Ramos (cell line): Measurements from ENCODE around the gene CCDC74B.
"Not testable (repeated sequence)": the region's sequence is repeated elsewhere in the genome, so short reads cannot be mapped to it uniquely, and the experiment has no call there.

Experiments
- in situ Hi-C: fragments of 300-500 bp; cut with MboI; formaldehyde crosslinking; loops from one replicate; pipeline ENCODE4 v1.14.3; 2022; ENCODE audit warnings: low sequenced_read_pairs; ENCODE audit not compliant: unreplicated experiment

The CCDC74B gene

GRCh38 chr2:130145006-130145414 lies at the start of gene CCDC74B:
Gene CCDC74B, minus strand, starts transcription at chr2:130145112. Its CDS starts 116 bp downstream, at chr2:130144996.
- in situ Hi-C loops = not testable (repeated sequence)

GRCh38 chr2:130193824-130194223 lies 48.9 kb upstream of the CCDC74B start:
- in situ Hi-C loops = not testable (repeated sequence)

- in situ Hi-C loops = not testable (repeated sequence)
These were observed 47.5 kb upstream of the CCDC74B start for GRCh38 chr2:130192451-130192850.

GRCh38 chr2:130191319-130191718 lies 46.4 kb upstream of the CCDC74B start:
- in situ Hi-C loops = not testable (repeated sequence)

GRCh38 chr2:130190237-130190636 lies 45.3 kb upstream of the CCDC74B start:
- in situ Hi-C loops = no loop called here

- in situ Hi-C loops = loop anchor here (5.0 kb wide), 1 partner anchor 1298 kb away; no protein-coding TSS in a partner anchor
These were observed 44.0 kb upstream of the CCDC74B start for GRCh38 chr2:130188958-130189357.

- in situ Hi-C loops = loop anchor here (5.0 kb wide), 1 partner anchor 1299 kb away; no protein-coding TSS in a partner anchor
These were observed 43.2 kb upstream of the CCDC74B start for GRCh38 chr2:130187859-130188792.

- in situ Hi-C loops = loop anchor here (5.0 kb wide), 1 partner anchor 1300 kb away; no protein-coding TSS in a partner anchor
These were observed 42.4 kb upstream of the CCDC74B start for GRCh38 chr2:130187268-130187667.

GRCh38 chr2:130186391-130186790 lies 41.5 kb upstream of the CCDC74B start:
- in situ Hi-C loops = loop anchor here (5.0 kb wide), 1 partner anchor 1301 kb away; no protein-coding TSS in a partner anchor

GRCh38 chr2:130185896-130186295 lies 41.0 kb upstream of the CCDC74B start:
- in situ Hi-C loops = loop anchor here (5.0 kb wide), 1 partner anchor 1301 kb away; no protein-coding TSS in a partner anchor

GRCh38 chr2:130185436-130185835 lies 40.5 kb upstream of the CCDC74B start:
- in situ Hi-C loops = loop anchor here (5.0 kb wide), 1 partner anchor 1302 kb away; no protein-coding TSS in a partner anchor

GRCh38 chr2:130183512-130184373 lies 38.8 kb upstream of the CCDC74B start:
- in situ Hi-C loops = loop anchor here (5.0 kb wide), 1 partner anchor 154 kb away; no protein-coding TSS in a partner anchor

GRCh38 chr2:130182826-130183511 lies 38.1 kb upstream of the CCDC74B start:
- in situ Hi-C loops = loop anchor here (5.0 kb wide), 1 partner anchor 154 kb away; no protein-coding TSS in a partner anchor

GRCh38 chr2:130181880-130182682 lies 37.2 kb upstream of the CCDC74B start, which contains the start of gene MZT2B:
Gene MZT2B, plus strand, starts transcription at chr2:130182262. Its CDS starts 21 bp downstream, at chr2:130182283.
- in situ Hi-C loops = loop anchor here (5.0 kb wide), 1 partner anchor 155 kb away; no protein-coding TSS in a partner anchor

GRCh38 chr2:130181325-130181879 lies 36.5 kb upstream of the CCDC74B start, which contains the start of gene SMPD4:
Gene SMPD4, minus strand, starts transcription at chr2:130181602. Its CDS starts 5,010 bp downstream, at chr2:130176592.
- in situ Hi-C loops = loop anchor here (5.0 kb wide), 1 partner anchor 156 kb away; no protein-coding TSS in a partner anchor

- in situ Hi-C loops = loop anchor here (5.0 kb wide), 1 partner anchor 157 kb away; no protein-coding TSS in a partner anchor
These were observed 35.8 kb upstream of the CCDC74B start for GRCh38 chr2:130180404-130181324.

GRCh38 chr2:130174866-130175265 lies 30.0 kb upstream of the CCDC74B start:
- in situ Hi-C loops = not testable (repeated sequence)
